CD4-positive, alpha-beta T cell (primary cell): Measurements from ENCODE around the gene CTNNA2. TPM values are rescaled to one million over a fixed set of nuclear protein-coding genes. Genes with fewer than 3 reads are reported as not detected.
"Not testable (repeated sequence)": the region's sequence is repeated elsewhere in the genome, so short reads cannot be mapped to it uniquely, and the experiment has no call there.

ENCODE experiments used
- ATAC-seq: fragments of 200-7000 bp; cut with Tn5 transposase; one replicate; pipeline ENCODE4 v1.10.0; 2022; ENCODE audit warnings: mild to moderate bottlenecking; ENCODE audit not compliant: poor library complexity
- CTCF ChIA-PET: fragments of 350-600 bp; sonication (Branson Sonifier 250); formaldehyde crosslinking; loops from one replicate; lab custom pipeline; 2021; ENCODE audit warnings: antibody characterized with exemption, inconsistent platforms; lab: Charles Lee
- POLR2A ChIA-PET: fragments of 350-600 bp; sonication (Branson Sonifier 250); formaldehyde crosslinking; loops from one replicate; lab custom pipeline; 2021; ENCODE audit warnings: antibody characterized with exemption, inconsistent platforms; lab: Charles Lee
- DNase-seq, 14 experiments: peaks; one replicate each; pipeline ENCODE4 v3.0.0-alpha.2; 2013 to 2020; ENCODE audit warnings: mixed read lengths in 2 of 14
- H3K27ac ChIP-seq, 2 donors: one replicate each; pipeline versions ENCODE4 v1.5.1 to v1.7.0; 2013; ENCODE audit warnings: low read length in 2 of 2, low read depth in 1 of 2, mild to moderate bottlenecking in 1 of 2
- H3K27me3 ChIP-seq, 2 experiments: 1 replicate in 1 of 2; 2 replicates in 1 of 2; pipeline versions ENCODE4 v1.6.1 to v1.7.0; 2013; ENCODE audit warnings: low read length in 2 of 2, control low read depth in 1 of 2, mild to moderate bottlenecking in 1 of 2, moderate library complexity in 1 of 2; ENCODE audit not compliant: insufficient read depth in 2 of 2, control insufficient read depth in 1 of 2
- H3K36me3 ChIP-seq: one replicate; pipeline ENCODE4 v1.6.1; 2013; ENCODE audit warnings: low read length, control low read depth; ENCODE audit not compliant: insufficient read depth
- H3K4me1 ChIP-seq: one replicate; pipeline ENCODE4 v1.6.1; 2013; ENCODE audit warnings: low read length, control low read depth; ENCODE audit not compliant: insufficient read depth
- H3K4me3 ChIP-seq: one replicate; pipeline ENCODE4 v1.5.1; 2013; ENCODE audit warnings: mild to moderate bottlenecking, low read length, moderate library complexity
- H3K9me3 ChIP-seq, 2 experiments: 1 replicate in 1 of 2; 2 replicates in 1 of 2; pipeline versions ENCODE4 v1.6.1 to v1.7.0; 2013; ENCODE audit warnings: low read length in 2 of 2, mild to moderate bottlenecking in 2 of 2, control low read depth in 1 of 2, moderate library complexity in 1 of 2; ENCODE audit not compliant: control insufficient read depth in 1 of 2, insufficient read depth in 1 of 2
- H3K27ac Mint-ChIP-seq: one replicate; pipeline ENCODE4 v1.8.0; 2020; ENCODE audit warnings: mixed read lengths
- H3K27me3 Mint-ChIP-seq: one replicate; pipeline ENCODE4 v1.8.0; 2021; ENCODE audit warnings: mixed read lengths
- H3K36me3 Mint-ChIP-seq: one replicate; pipeline ENCODE4 v1.8.0; 2021; ENCODE audit warnings: low read depth, mixed read lengths
- H3K4me1 Mint-ChIP-seq: one replicate; pipeline ENCODE4 v1.8.0; 2021; ENCODE audit warnings: low read depth, mixed read lengths
- H3K4me3 Mint-ChIP-seq: one replicate; pipeline ENCODE4 v1.8.0; 2020; ENCODE audit warnings: mild to moderate bottlenecking, mixed read lengths
- H3K9me3 Mint-ChIP-seq: one replicate; pipeline ENCODE4 v1.8.0; 2020; ENCODE audit warnings: mixed read lengths
- CTCF ChIP-seq: fragments of 200-600 bp; IDR thresholded peaks from one replicate; pipeline ENCODE4 v1.8.0; 2022; ENCODE audit warnings: antibody characterized with exemption, mild to moderate bottlenecking
- intact Hi-C, 2 experiments: fragments of 100-400 bp; cut with DNase I in 1 of 2; cut with micrococcal nuclease in 1 of 2; formaldehyde crosslinking; loops; one replicate each; pipeline versions ENCODE4 v1.15.1 to v1.9.0; 2023 to 2025; cut with DNase I, micrococcal nuclease
- total RNA-seq, 174 experiments: library from RNA in 2 of 174; stranded (reverse) in 2 of 174; gene quantifications; one replicate each; pipeline ENCODE4 v1.2.3 and lab custom pipeline; 2021 to 2026

Gene CTNNA2
- total RNA-seq, 2 experiments from 2014 or later: not detected

DNA sequence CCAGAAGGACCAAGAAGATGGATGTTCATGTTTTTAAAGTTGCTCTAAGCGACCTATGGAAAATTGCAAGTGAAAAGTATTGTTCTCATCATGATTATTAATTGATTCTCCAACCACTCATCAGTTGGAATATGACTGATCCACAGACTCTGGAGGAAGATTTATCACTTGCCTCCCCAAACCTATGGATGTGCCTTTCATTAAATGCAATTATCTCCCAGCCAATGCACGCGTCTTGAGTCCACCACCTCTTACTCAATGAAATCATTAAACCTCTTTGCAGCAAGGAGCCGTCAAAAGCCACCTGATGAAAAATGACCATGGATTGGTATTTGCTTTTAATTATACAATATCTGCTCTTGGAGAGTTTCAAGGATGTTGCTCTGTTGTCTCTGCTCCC lies 626.1 kb downstream of the CTNNA2 start:
- H3K4me1 ChIP-seq: no peaks in the 10 kb centered on the region
- peaks cover 8% of the 10 kb centered on the region for H3K9me3 Mint-ChIP-seq
- no peaks in the 10 kb centered on the region for H3K36me3 Mint-ChIP-seq
- CTCF ChIA-PET: no interaction called here
- intact Hi-C loops: no loop called here
- no peaks in the 10 kb centered on the region for H3K27me3 ChIP-seq
- POLR2A ChIA-PET: no interaction called here
- no peak for DNase-seq
- H3K4me3 ChIP-seq: no peak overlapping the region
- no peak for TF ChIP-seq CTCF
- H3K4me3 Mint-ChIP-seq: no peak overlapping the region
- H3K27me3 Mint-ChIP-seq: no peaks in the 10 kb centered on the region
- no peaks in the 10 kb centered on the region for H3K4me1 Mint-ChIP-seq
- no peaks in the 10 kb centered on the region for H3K9me3 ChIP-seq
- H3K27ac Mint-ChIP-seq: no peak overlapping the region
- no peak for ATAC-seq
- no peak overlapping the region for H3K27ac ChIP-seq
- H3K36me3 ChIP-seq: no peaks in the 10 kb centered on the region

GRCh38 chr2:80141007-80141726 lies 628.3 kb downstream of the CTNNA2 start:
- Histone ChIP-seq H3K27ac (no peak overlapping the region), H3K4me3 (no peak overlapping the region), H3K9me3 (no peaks in the 10 kb centered on the region), H3K27me3 (no peaks in the 10 kb centered on the region), H3K4me1 (no peaks in the 10 kb centered on the region), H3K36me3 (no peaks in the 10 kb centered on the region)
- no peak for ATAC-seq
- ChIA-PET POLR2A (interaction anchor here (0.7 kb wide), 1 partner anchor 1127 kb away, joined by 4 read pairs; no protein-coding TSS in a partner anchor), CTCF (no interaction called here)
- intact Hi-C loops: no loop called here
- no peak for DNase-seq
- Mint-ChIP-seq H3K36me3 (no peaks in the 10 kb centered on the region), H3K4me3 (no peak overlapping the region), H3K27me3 (no peaks in the 10 kb centered on the region), H3K4me1 (no peaks in the 10 kb centered on the region), H3K9me3 (peaks cover 8% of the 10 kb centered on the region), H3K27ac (no peak overlapping the region)
- no peak for TF ChIP-seq CTCF

- H3K27ac Mint-ChIP-seq: no peak overlapping the region
- no peaks in the 10 kb centered on the region for H3K36me3 ChIP-seq
- ChIA-PET POLR2A (no interaction called here), CTCF (no interaction called here)
- TF ChIP-seq CTCF: no peak
- H3K4me1 ChIP-seq: no peaks in the 10 kb centered on the region
- H3K27ac ChIP-seq: no peak overlapping the region
- DNase-seq: no peak
- no peak overlapping the region for H3K4me3 Mint-ChIP-seq
- H3K27me3 ChIP-seq: no peaks in the 10 kb centered on the region
- no peak for ATAC-seq
- intact Hi-C loops: no loop called here
- H3K4me1 Mint-ChIP-seq: no peaks in the 10 kb centered on the region
- H3K9me3 ChIP-seq: peaks cover 0 to 3% of the 10 kb centered on the region in 2 experiments
- no peaks in the 10 kb centered on the region for H3K36me3 Mint-ChIP-seq
- no peak overlapping the region for H3K4me3 ChIP-seq
- H3K9me3 Mint-ChIP-seq: peaks cover 5% of the 10 kb centered on the region
- no peaks in the 10 kb centered on the region for H3K27me3 Mint-ChIP-seq
Measured at GRCh38 chr2:80145499-80145898, 632.6 kb downstream of the CTNNA2 start.

DNA sequence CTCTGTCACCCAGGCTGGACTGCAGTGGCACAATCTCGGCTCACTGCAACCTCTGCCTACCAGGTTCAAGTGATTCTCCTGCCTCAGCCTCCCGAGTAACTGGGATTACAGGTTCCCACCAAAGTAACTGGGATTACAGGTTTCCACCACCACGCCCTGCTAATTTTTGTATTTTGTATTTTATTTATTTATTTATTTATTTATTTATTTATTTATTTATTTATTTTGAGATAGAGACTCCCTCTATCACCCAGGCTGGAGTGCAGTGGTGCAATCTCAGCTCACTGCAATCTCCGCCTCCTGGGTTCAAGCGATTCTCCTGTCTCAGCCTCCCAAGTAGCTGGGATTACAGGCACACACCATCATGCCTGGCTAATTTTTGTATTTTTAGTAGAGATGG lies 633.9 kb downstream of the CTNNA2 start:
- H3K4me1 ChIP-seq, H3K36me3 ChIP-seq, ATAC-seq, H3K4me3 ChIP-seq, H3K27me3 ChIP-seq, H3K4me1 Mint-ChIP-seq, H3K36me3 Mint-ChIP-seq, DNase-seq, H3K9me3 ChIP-seq, H3K27ac Mint-ChIP-seq, H3K27ac ChIP-seq, H3K9me3 Mint-ChIP-seq, H3K4me3 Mint-ChIP-seq, intact Hi-C loops, H3K27me3 Mint-ChIP-seq, POLR2A ChIA-PET, CTCF ChIA-PET: not testable (repeated sequence)
